CD4-positive, alpha-beta T cell treated with Interleukin-15 for 1 hour (primary cell): ENCODE results near the gene CDHR3.
A peak's percentile ranks its signal among the peaks of the same experiment; 100 is the strongest.

Experiments
- DNase-seq: peaks from one replicate; pipeline ENCODE4 v3.0.0-alpha.2; 2020

The CDHR3 gene

DNA sequence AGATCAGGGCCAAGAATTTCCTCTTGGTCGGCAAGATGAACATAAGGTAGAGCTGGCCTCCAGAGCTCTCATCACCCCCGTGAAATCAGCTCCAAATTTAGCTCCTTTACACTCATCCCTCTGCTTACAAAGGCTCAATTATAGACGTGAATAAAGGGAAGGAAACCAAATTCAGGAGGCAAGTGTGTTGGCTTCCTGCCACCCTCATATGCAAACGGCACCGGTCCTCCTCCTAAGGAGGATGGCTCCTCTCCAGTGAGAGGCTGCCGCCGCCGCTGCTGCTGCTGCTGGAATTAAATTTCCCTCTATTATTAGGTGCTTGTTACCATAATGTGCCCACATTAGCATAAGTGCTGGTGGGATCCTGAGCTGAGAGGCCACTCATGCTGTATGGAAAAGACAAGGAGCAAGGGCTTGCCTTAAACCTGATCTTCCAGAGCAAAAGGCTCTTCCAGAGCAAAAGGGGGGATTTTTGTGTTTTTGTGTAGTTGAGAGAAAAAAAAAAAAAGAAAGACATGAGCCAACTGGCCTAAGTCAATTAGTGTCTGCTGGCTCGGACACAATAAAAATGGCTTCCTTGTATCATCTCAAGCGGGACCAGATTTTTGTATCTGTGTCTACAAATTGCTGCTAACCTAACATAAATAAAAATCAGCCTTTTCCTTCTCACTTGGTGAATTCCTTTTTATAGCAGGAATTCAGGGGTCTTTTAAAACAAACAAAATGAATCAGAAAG, 68.4 kb downstream of the CDHR3 start:
- no peak for DNase-seq

DNA sequence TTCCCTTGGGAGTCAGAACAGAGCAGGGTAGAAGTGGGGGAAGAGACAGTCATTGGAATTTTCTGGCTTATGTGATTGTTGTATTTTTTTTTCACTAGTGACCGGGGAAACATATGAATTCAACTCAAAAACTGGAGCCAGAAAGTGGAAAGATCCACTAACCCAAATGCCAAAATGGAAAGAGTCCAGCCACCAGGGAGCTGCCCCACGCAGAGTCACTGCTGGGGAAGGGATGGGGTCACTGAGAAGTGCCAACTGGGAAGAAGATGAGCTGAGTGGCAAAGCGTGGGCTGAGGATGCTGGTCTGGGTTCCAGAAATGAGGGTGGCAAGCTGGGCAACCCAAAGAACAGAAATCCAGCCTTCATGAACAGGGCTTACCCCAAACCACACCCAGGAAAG, 69.2 kb downstream of the CDHR3 start:
- no peak for DNase-seq

DNA sequence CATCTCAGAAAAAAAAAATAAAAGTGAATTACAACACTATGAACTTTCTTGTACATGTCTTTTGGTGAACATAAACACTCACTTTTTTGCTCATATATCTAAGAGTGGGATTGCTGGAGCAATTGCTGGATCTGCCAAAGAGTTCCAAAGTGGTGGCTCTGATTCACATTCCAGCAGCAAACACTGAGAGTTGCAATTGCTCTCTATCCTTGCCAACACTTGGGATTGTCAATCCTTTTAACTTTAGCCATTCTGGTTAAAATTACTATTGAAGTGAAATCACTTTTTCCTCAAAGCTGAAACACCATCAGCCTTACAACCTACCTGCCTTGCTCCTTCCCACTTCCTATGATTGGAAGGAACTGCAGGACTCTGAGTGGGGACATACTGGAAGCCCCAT, 70.7 kb downstream of the CDHR3 start:
- DNase-seq: no peak

DNA sequence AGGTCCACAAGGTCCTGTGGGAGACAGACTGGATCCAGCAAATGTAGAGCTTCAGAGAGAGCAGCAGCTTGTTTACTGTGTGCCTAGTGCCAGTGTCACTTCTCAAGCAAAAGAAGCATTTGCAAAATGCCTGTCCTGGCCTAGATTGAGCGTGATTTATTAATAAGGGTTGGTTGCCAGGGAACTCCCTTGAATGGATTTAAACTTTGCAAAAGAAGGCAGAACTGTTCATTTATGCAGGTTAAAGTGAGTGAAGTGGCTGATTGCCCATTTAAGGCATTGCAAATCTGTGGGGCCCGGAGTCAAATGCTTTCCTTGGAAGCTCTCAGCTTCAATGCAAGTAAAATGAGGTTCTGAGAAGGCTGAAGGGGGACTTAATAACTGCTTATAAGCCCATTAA, 71.3 kb downstream of the CDHR3 start:
- no peak for DNase-seq

DNA sequence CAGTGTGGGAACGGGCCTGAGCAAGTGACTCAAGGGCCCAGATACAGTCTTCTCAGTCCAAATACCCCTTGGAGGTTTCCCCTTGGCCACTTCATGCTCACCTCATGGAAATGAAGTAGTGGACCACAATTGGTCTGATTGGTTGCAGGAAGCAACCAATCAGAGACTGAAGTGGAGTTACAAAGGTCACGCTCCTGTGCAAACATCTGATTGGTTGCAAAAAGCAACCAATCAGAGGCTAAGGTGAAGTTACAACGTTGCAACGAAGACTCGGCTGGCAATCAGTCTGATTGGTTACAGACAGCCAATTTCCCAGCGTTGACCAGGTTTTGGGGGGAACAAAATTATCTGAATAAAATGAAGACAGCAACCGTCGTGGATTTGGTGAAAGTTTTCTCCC, 72.5 kb downstream of the CDHR3 start:
- no peak for DNase-seq

DNA sequence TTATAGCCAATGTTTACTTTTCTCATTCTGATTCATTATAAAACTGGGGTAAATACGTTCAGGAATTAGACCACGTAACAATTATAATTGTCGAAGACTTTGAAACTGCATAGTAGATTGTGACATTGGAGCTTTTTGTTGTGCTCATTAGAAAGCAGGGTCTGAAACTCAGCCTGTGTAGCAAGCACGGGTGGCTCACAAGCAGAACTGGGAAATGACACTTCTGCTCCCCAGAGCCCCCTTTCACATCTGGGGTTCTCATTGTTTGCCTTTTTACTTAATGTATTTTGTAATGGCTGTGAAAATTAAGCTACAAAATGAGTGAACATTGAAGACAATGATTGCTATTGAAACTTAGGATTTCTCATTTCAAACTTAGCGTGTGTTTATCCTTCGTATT, 72.9 kb downstream of the CDHR3 start:
- no peak for DNase-seq

DNA sequence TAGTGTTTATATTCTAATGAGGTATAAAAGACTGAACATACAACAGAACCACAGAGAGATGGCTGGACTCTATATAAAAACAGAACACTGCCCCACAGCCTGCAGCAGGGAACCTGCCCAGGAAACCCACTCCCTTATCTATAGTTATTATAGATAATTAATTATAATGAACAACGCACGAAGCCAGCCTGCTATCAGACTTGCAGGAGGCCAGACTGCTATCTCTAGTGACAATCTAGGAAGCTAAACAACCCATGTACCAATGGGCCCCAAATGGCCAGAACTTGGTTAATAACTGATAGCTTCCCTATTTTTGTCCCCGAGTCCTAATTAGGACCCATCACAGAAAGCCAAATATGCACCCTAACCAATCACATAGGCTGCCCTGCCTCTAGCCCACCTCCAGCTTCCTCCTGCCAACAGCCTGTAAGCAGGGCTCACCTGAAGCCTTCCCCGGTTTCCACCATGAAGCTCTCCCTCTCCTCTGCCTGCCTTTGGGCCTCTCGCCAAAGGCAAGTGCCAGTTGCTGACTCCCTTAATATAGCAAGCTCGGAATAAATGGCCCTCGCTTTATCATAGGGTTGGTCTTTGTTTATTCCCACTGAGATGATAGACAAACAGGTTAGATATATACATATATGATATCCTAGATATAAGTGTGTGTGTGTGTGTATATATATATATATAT, 74.6 kb downstream of the CDHR3 start:
- DNase-seq: no peak

DNA sequence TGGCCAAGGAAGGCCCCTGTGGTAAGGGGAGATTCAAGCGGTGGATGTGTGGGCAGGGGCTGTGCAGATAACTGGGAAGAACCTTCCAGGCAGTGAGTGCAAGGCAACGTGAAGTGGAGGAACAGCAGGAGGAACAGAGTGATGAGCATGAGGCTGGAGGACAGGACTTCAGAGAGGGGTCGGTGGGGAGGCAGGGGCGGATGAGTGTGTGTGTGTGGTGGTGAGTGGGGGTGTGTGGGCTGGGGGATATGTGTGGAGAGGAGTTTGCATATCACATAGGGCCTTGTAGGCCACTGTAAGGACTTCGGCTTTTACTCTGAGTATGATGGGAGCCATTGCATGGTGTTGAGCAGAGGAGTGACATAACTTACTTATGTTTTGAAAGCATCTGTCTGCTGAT, 75.2 kb downstream of the CDHR3 start:
- DNase-seq: no peak

DNA sequence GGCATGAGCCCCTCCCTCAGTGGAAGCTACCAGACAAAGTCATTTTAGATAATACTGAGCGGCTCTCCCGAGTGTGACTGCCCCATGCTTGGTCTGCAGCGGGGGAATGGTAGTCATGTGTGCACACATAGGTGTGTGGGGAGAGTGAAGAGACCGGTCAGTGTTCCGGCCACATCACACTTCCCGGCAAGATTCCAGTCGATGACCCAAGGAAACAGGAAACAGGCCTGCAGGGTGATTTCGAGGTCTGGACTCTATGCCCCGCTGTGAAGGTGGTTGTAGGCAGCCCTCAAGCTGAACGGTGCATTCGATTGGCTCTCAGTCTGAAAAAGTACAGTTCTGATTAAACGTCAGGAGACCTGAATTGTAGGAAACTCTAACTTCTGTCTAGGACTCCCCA, 75.9 kb downstream of the CDHR3 start:
- no peak for DNase-seq

DNA sequence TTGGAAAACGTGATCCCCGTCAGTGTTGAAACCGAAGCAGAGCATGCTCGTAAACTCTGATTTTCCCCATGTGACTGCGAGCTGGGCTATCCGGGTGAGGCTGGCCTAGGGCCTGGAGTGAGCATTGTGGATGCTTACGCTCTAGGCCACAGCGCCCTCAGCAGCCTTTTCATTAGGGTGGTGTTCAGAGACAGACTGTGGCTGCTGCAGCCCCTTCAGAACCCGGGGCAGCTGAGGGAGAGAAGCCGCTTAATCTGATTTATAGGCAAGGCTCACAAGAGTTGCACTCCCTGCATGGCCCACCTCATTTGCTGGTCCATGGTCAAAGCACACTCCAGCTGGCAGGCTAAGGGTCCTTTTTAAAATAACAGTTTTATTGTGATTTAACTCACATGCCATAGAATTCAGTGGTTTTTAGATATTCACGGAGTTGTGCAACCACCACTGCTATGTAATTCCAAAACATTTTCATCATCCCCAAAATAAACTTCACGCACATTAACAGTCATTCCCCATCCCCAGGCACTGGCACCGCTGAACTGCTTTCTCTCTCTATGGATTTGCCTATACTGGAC, 76.5 kb downstream of the CDHR3 start:
- no peak for DNase-seq

DNA sequence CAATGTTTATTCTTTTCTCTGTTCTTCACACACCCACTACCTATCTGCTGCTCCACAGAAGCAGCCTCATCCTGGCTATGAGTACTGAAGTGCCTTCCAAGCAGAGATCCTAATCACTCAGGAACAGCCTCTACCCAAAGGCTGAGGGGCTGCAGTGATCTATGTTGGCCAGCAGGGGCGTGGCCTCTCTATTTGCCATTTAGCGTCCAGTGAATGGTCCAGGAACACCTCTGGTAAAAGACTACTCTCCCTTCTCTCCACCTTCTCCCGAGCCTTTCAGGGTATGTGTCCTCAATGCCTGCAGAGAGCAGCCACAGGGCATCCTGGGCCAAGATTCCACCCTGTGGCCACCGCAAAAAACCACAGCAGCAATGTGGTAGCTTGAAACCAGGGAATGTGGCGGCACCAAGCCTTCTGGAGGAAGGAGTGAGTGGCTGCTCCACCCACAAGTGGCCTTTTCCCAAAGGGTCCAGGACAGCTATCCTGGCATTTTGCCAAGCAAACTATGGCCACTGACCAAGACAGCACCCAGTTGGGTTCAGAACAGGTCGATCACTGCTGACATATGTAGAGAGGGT, 78.2 kb downstream of the CDHR3 start:
- DNase-seq: peak; percentile 34

DNA sequence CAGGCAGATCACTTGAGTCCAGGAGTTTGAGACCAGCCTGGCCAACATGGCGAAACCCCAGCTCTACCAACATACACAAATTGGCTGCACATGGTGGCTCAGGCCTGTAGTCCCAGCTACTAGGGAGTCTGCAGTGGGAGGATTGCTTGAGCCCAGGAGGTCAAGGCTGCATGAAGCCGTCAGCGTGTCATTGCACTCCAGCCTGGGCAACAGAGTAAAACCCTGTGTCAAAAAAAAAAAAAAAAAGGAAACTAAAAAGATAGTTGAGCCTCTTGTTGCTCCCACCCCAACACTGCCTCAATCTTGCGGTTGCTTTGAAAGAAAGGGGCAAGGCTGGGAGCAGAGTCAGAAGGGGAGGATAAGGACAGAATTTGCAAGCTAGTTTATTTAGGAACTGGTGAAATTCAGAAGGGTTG, 79.1 kb downstream of the CDHR3 start:
- DNase-seq: no peak

DNA sequence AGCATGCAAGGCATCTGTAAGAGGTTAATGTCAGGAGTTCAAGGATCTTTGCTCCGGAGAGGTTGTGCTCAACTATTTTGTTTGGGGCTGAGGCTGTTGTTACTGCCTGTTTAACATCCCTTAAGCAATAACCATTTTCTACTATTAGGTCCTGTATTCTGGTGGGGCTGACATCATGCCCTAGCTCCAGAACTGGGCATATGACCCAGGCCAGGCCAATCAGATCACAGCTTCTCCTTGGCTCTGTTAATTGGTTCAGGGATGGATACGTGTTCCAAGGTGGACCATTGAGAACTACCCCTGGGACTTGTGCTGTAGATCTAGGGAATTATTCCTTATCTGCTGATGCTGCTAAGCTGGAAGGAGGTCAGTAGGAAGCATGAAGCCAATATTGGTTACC, 82.1 kb downstream of the CDHR3 start:
- DNase-seq: no peak

DNA sequence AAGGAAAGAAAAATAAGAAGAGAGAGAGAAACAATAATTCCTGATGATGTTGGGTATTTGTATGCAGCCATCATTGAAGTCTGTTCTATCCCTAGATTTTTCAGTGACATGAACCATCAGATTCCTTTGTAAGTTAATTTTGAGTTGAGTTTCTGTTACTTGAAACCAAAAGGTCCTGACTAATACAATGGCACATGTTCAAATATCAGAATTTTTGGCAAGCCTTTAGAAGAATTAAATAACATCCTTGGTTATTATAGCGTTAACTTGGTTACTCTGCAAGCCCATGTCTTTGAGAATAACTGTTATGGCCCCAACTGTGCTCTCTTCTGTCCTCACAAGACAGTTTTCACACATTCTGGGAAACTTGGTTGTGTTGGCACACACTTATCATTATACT, 82.5 kb downstream of the CDHR3 start:
- DNase-seq: no peak

DNA sequence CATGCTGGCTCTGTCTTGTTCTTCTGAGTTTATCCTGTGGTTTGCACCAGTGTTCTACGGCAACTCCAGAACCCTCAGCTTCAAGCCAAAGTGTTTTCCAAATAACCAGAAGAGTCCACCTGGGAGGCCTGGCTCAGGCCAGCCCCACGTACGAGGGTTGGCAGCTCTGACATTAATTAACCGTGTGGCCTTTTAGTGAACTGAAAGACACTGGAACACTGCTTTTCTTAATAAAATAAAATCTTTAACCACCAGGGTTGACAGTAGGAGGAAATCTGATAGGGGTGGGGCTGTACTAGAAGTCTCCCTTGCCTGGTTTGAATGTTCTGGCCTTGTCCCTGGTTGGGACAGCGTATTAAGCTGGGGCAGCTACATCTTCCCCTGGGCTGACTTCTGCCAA, 84.1 kb downstream of the CDHR3 start:
- DNase-seq: no peak

DNA sequence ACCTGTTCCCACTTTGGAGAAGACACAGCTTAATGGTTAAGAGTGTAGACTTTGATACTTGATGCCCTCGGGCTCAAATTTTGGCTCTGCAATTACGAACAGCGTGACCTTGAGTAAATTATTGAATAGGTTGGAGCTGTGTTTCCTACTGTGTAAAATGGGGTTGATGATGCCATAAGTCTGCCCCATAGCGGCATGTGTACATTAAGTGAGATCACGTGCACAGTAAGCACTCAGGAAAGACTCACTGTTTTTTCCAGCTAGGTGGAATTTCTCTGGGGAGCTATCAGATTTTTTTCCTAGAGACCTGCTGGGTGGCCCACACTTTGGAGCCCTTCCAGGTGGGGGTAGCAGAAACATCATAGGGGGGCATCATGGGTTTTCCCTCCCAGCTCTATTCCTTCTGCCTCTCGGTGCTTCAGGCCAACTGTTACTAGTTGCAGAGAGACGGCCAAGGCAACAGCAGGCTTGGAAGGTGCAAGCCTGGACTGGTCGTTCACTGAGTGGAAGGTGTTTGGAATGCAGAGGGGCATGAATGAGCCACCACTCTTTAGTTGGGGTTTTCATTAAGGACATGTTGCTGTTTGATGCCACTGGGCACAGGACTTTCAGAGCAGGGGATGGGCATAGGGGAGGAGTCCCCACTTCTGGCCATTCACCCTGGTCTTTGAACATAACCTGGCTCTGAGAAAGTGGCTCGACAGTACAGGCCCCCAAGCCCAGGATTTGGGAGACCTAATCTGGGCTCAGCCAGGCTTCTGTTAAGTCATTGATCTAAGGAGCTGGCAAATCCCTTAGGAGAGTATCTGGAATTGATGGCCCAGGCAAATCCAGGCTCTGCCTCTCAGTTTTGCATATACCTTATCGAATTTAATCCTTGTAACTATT, 85.0 kb downstream of the CDHR3 start:
- no peak for DNase-seq

DNA sequence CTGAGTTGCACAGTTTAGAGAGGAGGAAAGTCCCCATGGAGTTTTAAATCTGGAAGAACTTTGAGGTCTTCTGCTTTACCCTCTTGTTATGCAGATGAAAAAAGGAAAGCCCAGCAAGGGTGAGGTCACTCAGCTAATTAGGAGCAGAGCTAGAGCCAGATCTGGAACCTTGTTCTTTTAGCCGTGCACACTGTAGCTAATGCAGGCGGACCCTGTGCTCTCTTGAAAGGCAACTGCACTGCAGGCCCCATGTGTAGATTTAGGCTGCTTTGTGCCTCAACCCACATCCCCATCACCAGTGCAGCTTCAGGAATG, 85.6 kb downstream of the CDHR3 start:
- DNase-seq: no peak

DNA sequence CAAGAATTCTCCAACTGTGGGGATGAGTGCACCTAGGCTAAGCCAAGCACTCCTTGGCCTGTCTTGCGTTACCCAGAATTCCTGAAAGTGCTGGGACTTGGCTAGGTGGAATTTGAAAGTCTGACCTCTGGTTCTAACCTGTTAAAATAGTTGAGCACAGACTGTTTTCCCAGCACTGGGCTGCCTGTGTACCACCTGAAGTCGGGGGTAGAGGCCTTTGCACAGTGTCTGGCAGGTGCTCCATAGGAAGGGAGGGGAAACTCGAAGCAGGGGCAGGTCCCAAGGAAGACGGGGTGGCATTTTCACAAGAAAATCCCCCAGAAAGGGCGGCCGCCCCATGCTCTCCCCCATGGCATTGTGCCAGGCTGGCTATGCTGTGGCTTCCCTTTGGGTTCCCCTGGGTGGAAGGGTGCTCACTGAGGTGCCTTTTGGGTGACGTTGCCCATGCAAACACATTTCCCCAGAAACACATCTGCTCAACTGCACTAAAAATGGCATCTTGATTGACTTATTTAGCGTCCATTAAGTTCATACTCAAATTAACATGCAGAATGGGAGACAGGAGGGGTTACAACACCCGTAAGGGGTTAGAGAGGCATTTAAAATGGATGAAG, 86.2 kb downstream of the CDHR3 start:
- DNase-seq: peak; percentile 37

DNA sequence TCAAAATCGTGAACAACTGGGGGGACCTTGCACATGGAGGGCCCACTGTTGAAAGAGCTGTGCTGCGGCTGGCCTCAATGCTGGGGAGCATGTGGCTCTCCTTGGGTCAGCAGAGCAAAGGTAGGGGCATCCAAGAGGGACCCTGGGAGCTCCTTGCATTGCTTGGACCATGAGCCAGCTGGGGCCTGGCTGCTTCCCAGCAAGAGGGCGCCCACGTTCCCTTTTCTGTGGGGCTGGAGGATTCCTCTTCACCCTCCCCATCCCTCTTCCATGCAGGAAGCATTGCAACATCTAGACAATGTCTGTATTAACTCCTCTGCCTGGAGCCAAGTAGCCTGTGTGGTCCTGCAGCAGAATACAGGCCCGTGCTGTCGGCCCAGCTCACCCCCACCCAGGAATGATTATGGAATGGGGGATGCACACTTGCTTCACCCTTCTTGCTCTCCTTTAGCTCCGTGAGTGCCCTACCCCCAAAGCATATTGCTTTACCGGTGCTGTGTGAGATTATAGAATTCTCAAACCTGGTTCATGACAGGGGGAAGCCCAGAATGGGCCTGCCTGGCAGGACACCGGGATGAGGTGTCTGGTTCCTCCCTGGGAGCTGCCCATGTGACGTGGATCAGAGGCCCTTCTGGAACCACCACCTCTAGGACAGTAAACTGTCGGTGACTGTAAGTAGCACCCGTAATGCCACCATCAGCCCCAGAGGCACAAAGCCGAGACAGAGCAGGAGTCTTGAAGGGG, 87.1 kb downstream of the CDHR3 start:
- no peak for DNase-seq

DNA sequence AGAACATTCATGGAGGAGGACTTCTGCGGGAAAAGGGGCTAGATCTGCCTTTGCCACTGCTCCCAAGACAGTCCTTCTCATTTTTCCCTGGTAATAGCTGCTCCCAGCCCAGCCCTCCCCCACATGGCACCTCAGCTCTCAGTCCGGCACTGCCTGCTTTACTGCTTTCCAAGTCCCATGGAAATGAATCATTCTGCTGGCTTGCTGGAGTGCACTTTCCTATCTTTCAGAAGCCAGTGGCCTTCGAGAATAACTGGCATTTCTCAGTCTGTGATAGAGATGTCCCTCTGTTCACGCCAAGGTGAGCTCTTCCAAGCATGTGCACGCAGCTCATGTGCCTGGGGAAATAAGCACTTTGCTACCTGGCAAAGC, 87.7 kb downstream of the CDHR3 start:
- no peak for DNase-seq

DNA sequence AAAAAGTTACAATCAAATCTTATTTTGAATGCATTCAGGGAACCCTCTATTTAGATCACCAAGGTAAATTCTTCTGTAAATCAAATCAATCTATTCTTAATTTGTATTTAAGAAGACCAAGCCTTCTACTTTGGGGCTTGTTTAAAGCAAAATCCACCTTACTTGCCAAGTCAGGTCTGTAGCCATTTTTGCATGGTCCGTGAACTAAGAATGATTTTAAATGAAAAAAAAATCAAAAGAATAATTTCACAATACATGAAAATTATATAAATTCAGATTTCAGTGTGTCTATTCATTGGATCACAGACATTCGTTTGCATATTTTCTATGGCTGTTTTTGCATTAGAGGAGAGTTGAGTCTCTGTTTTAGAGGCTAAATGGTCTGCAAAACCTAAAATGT, 89.6 kb downstream of the CDHR3 start:
- no peak for DNase-seq

DNA sequence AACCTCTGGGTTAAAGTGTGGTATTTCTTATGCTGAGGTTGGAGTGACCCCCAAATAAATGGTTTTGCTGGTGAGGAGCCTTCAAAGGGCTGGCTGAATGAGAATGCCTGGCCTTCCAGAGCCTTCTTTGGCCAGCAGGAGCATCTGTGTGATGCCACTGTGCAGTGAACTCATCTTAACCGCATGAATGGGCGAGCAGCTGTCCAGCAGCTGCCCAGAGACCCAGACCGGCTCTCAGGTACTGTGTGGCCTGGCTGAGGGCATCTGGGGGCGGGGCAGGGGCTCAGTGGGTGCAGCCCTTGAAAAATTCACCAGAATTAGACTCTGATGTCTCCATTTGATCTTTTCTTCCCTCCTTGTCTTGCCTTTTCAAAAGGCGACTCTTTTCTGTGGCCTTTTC, 90.0 kb downstream of the CDHR3 start:
- no peak for DNase-seq
